ENCODE results near the gene FOXA2.
"Not testable (repeated sequence)": the region's sequence is repeated elsewhere in the genome, so short reads cannot be mapped to it uniquely, and the experiment has no call there.

Gene FOXA2

DNA sequence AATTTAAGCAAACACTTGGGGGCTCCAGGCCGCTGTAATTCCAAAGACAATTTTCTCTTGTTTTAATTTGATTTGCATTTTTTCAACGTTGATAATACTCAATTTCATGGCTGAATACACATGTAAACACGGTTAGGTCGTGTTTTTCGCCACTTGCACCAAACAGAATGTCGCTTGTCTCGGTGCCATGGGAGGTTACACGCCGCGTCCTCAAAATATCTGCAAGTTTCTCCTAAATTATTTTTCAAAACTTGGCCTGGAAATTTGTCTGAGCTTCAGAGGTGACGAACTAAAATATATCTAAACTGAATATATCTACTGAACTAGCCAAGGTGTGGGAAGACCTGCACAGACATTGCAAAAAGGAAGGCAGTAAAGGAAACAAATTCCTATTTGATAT lies 15.0 kb downstream of the FOXA2 start:
- in situ Hi-C loops (cut with MboI; ENCODE audit: low sequenced_read_pairs): no loop called here

DNA sequence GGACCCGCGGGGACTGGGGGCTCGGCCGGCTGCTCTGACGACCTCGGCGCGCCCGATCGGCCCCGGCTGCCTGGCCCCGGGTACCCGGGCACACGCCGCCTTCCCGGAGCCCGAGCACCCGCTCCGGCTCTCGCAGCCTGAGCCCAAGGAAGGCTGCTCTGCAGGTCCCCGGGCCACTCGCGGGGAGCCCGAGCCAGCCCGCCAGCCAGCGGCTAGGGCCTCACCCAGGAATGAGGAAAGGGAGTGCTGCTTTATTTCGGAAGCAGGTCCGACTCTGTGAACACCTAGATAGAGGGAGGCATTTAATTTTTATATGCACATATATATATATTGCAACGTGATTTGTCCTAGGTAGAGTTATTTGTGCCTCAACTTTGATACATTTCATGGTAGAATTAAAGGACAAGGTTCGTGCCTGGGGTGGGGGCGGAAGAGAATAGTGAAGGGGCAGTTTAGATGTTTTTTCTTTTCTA lies 15.5 kb downstream of the FOXA2 start:
- in situ Hi-C loops (cut with MboI; ENCODE audit: low sequenced_read_pairs): no loop called here

DNA sequence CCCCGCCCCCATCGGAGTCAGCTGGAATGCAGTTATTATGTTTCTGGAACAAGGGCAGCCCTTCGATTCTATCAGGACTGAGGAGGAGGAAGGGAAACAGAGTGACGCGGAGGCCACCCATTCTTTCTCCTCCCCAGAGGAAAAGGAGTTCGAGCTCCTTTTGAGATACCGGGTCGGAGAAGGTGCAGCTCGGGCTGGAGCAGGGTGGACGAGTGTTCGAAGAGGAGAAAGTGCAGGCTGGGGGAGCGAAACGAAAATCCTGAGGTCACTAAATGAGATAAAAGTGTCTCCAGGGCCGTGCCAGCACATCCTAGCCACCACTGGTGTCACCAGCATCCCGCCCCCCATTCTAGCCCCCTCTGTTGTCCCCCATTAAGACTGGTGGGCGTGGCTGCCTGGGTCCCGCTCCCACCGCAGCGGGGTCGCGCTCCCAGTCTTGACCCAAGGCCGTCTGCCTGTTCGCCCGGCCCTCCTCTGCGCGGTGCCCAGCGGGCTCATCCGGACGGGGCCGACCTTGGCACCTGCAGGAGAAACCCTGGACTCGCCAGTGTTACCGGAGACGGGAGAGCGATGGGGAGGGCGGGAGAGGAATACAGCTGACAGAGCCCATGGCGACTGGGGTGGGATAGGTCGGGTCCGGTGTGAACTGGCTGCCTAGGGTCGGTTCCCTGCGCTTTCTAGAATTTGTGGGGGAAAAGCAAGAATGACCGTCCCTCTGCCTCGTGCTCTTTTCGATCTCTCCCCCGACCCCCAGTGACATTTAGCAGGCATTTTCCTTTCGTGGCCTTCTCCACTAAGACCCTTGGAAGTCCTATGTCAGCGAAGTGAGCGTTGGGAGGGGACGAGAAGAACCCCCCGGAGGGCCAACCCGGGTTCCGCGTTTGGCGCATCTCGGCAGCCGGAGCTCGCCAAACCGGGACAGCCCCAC lies 16.2 kb downstream of the FOXA2 start:
- in situ Hi-C loops (cut with MboI; ENCODE audit: low sequenced_read_pairs): no loop called here

DNA sequence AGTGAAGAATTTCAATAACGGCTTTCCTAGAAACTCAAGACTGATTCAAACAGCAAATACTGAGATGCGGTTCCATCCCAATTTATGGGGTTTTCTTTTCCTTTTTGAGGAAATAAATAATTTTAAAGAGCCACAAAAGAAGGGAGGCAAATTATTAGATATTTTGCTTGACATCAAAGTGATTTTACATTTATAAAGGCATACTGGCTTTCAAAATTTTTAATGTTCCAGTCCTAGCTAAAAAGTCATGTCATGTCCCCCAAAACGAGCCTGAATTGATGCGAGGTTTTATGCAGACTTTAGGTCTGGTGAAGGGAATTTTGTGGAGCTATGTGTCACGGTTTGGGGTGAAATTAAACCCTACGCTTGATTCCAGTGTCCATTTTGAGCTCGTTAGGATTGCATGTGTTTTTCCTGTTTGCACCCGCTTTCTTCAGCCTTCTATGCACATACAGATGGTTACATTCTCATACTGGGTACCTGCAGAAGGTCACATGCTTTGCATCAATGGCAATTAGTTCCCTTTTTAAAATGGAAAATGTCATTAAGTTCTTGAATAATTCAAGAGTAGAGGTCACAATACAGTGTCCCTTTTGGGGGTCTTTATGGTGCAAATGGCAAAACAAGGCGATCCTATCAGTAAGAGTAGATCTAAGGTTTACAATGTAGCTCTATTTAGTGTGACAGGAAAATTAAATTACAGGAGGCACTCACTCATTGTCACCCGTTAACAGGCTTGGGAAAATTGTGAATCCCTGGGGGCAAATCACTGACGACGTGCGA lies 17.3 kb downstream of the FOXA2 start:
- in situ Hi-C loops (cut with MboI; ENCODE audit: low sequenced_read_pairs): no loop called here

DNA sequence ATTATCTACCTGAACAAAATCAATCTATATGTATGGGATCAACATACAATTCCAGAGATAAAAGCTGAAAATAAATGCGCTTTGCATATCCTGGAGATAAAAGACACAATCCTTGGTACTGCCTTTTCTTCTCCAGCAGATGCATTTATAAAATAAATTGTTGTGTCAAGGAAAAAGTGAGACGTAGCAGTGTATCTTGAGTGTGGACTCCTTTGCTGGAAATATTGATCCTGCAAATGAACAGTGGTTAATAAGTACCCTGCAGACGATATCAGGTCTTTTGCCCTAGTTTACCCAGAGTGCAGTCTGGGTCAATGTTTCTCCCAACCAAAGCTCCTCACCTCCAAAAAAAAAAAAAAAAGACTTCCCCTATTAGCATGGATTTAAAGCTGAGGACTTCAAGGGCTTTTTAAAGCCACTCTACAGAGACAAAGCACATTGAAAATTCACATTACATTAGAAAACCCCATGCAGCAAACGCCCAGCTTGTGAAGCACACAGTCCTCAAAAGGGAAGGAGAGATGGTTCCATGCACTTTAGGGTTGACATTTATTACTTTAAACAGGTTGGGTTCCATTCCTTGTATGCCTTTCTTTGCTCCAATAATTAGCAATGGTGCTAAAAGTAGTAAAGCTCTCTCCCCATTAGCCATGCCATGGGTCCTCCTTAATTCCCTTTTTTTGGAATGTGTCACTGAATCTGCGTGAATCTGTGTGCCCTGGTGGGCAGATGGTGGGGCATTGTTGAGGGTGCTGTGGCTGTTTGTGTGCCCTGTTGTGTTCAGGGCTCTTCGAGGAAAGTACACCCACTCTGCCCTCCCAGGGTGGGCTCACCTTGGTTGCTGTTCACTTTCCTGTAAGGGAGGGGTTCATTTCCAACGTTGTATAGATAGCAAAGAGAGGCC lies 21.1 kb downstream of the FOXA2 start:
- in situ Hi-C loops (cut with MboI; ENCODE audit: low sequenced_read_pairs): no loop called here

DNA sequence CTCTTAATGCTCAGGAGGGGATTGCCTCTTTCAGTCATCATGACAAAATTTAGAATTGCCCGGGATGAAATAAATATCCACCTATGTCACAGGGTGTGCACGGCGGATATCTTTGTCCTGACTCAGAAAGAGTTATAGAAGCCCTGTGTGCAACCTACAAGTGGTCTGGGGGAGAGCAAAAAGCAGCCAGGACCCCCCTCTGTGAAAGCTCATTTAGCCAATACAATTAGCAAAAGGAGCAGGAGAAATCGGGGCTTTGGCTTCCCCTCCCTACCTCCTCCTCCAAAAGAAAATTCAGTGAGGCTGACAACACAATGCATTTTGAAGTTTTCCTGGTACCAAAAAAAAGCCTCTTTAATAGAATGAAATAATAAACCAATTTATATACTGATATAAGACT lies 21.8 kb downstream of the FOXA2 start:
- in situ Hi-C loops (cut with MboI; ENCODE audit: low sequenced_read_pairs): no loop called here

DNA sequence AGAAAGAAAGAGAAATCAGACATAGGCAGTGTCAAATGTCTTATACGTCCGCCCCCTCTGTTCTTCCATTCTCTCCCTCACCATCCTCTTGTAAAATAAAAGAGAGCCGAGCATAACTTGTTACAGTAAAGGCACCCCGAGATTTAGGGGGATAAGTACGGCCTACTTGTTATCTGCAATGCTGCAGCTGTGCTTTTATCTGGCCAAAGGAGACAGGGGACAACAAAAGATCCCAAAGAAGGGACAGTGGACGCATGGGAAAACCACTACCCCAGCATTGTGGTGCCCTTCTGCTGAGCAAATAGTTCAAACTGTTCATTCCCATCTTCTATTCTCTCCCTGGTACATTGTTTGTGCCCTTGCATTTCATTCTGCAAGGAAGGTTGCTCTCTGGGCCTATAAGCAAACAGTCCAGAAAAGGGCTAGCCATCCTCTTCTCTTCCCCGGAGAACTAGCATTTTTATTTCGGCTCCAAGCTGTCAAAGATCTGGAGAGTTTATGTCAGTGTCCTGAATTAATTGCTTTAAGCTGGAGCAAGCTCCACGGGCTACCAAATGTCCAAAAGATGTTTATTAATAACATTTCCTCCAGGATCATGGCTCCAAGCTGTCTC lies 22.3 kb downstream of the FOXA2 start:
- in situ Hi-C loops (cut with MboI; ENCODE audit: low sequenced_read_pairs): no loop called here

DNA sequence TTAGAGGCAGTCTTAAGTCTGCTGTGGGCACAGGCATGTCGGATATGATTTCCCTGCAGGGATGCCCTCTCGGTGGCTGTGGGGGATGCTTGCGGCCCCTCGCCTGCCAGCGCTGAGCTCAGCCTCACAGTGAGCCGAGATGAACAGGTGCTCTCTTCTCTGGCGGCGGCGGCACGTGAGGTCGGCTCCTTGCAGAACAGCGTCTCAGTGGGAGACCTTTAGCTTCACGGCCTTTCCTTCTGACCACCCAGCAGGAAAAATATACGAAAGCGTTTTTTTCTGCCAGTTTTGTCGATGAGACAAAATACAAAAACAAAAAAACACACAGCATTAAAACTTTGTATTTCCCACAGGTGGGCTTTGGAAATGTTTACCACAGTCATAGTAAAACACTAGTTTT lies 23.6 kb downstream of the FOXA2 start:
- in situ Hi-C loops (cut with MboI; ENCODE audit: low sequenced_read_pairs): no loop called here

DNA sequence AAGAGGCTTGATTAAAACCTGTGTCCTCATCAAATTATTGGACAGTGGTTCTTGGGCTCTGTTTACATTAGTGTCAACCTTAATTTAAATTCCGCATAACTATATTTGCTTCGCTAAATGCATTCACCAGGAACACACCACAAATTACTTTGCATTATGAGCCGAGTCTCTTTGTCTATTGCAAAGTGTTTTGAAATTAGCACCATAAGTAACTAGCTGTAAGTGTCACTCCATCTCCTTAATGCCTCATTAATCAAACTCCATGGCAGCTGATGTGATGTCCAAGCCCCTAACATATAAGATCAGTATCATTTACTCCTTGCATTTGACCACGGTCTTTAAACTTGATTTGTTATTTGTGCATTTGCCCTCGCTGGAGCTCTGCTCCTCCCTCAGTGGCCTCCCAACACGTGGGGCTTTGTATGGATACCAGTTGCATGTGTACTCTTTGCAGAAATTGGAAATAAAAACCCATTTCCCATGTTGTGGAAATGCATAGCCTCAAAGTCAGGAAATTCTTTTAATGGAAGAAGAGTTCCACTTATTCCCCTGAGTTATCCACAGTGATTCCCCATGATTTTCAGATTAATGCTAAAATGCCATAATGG lies 24.6 kb downstream of the FOXA2 start:
- in situ Hi-C loops (cut with MboI; ENCODE audit: low sequenced_read_pairs): no loop called here

DNA sequence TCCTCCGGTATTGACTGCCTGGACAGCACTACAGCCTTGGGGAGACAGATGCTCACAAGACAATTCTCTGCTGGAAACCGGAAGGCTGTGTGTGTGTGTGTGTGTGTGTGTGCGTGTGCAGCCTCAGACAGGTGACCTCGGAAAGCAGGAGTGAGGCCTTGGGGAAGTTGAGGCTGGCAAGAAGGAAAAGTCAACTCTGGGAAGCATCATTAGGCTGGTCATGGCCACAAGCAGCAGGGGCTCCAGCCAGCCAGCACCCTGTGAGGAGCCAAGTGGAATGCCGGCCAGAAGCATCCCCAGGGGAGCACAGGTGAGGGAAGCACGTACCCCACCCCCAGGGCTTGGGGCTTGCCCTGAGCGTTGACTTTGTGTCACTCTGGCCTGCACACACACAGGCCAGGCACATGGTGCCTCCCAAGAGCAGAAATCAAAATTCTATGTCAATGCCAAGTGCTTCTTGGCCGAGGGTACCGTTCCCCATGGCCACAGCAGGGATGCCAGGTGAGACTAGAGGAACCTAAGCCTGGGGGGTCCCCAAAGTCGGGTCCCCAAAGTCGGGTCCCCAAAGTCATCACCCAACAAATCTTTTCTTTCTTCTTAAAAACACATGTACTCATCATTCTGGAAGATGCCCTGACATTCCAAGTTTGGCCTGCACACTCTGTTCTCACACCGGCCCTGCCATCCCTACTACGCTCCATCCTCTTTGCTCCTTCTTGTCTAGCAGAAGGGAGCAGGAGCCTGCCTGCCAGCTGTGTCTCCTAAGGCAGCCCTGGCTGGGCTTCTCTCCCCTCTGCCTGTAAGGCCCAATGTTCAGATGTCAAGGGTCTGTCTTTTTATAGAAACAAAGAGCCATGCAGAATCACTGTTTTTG lies 26.7 kb downstream of the FOXA2 start:
- in situ Hi-C loops (cut with MboI; ENCODE audit: low sequenced_read_pairs): no loop called here

DNA sequence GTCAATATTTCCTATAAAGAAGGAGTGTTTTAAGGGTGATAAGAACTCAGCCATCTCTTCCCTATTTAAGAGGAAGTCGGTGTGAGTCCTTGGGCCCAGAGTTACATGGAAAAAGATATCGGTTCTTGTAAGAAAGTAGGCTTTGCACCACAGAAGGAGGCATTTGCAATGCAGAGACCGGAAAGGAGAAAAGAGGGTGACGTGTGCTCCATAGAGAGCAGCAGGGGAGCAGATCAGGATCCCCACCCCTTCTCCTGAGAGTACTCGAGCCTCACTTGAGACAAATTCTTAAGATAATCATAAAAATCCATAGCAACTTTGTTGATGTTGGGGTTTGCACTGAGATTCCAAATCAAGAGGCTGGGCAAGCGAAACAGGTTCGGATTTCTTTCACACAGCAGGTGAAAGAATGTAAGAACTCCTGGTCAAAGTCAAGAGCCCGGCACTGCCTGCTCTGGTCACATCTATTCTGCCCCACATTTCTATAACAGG lies 27.8 kb downstream of the FOXA2 start:
- in situ Hi-C loops (cut with MboI; ENCODE audit: low sequenced_read_pairs): no loop called here

DNA sequence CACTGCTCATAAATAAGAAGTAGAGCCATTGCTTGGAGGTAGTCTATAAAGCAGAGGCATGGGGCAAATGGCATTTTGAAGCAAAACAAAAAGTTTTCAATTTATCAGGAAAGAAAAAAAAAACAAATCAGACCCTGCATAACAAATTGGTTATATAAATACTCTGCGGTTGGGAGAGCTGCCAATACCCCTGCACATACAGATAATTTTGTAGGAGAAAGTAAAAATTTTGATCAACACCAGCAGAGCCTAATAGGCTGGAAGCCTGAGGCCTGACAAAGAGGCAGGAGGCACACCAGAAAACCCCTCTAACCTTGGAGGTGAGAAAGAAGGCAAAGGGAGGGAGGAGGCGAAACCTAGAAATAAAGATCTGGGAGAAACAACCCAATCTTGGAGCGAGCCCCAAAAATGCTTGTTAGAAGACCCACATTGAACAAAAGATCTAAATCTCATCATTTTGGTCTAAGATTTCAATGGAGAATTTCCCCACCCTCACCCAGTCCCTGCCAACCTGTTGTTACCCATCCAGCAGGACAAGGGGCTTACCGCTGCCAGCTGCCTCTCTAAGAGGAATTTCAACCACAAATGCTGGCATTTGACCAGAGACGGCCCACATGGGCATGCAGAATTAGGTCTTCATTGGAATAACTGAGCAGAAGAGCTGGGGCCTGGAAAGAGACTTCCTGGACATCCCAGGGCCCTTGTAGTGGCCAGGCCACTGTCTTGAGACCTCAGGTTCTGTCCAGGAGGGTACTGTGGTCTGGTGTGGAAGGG lies 28.4 kb downstream of the FOXA2 start:
- in situ Hi-C loops (cut with MboI; ENCODE audit: low sequenced_read_pairs): no loop called here

DNA sequence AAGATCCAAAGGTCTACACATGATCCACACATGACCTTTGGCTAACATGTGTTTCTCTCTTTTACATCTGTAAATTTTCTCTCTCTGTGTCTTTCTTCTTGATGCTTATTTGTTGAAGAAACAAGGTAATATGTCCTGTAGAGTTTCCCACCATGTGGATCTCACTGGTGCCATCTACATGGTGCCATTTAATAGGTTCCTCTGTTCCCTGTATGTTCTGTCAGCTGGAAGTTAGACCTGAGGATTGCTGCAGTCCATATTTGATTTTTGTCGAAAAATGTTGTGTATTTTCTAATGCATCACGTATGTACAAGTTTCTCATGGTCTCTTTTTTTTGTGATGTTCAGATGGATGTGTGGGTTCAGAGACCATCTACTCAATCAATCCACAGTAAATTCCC lies 30.0 kb downstream of the FOXA2 start:
- in situ Hi-C loops (cut with MboI; ENCODE audit: low sequenced_read_pairs): no loop called here

DNA sequence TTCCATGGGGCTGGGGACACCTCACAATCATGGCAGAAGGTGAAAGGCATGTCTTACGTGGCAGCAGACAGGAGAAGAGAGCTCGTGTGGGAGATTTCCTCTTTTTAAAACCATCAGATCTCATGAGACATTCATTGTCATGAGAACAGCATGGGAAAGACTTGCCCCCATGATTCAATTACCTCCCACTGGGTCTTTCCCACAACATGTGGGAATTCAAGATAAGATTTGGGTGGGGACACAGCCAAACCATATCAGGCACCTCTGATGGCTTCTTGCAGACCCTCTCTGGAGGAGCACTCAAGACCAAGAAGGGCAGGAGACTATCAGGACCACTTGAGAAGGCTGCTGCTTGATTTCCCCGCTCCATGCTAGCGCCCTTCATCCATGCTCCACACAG lies 33.9 kb downstream of the FOXA2 start:
- in situ Hi-C loops (cut with MboI; ENCODE audit: low sequenced_read_pairs): not testable (repeated sequence)

DNA sequence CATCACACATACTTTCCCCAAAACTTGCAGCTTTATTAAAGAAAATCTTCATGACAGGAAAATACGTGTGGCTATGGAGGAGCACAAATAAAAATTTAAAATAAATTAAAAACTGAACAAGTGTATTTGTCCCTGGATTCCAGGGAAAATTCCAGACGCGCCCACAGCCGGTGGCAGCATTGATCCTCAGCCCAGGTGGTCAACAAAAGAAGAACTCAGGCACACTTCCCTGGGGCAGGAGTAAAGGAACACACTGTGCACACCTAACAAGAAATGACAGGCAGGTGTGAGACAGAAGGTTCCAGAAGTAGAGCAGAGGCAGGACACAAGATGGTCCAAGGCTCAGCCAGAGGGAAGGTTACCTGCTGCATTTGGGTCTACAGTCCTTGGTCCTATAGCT lies 36.3 kb downstream of the FOXA2 start:
- in situ Hi-C loops (cut with MboI; ENCODE audit: low sequenced_read_pairs): no loop called here

DNA sequence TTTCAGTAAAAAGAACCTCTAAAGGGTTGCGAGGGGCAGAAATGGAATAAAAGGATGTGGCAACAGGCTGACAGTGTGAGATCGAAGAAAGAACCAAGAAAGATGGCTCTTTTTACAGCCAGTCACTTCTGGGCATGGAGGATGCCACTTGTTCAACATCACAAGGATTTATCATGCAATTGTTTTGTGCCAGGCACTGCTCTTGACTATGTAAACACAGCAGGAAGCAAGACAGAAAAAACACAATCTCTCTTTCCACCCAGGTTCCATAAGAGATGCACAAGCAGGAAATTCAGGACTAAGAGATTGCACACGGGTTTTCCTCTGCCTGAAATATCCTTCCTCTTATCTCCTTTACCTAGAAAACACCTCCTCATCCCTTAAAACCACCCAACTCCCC lies 38.0 kb downstream of the FOXA2 start:
- in situ Hi-C loops (cut with MboI; ENCODE audit: low sequenced_read_pairs): no loop called here

DNA sequence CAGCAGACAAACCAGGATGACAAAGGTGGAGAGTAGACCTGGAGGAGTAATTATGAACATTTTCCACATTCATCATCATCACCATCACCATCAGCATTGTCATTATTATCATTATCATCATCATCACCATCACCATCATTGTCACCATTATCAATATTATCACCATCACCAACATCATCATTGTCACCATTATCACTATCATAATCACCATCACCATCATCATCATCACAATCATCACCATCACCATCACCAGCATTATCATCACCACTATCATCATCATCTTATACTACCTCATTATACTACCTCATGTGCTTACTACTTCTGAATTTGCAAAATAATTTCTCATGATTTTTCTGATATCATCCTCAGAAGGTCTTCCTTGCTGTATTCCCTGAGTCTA lies 39.3 kb downstream of the FOXA2 start:
- in situ Hi-C loops (cut with MboI; ENCODE audit: low sequenced_read_pairs): no loop called here

DNA sequence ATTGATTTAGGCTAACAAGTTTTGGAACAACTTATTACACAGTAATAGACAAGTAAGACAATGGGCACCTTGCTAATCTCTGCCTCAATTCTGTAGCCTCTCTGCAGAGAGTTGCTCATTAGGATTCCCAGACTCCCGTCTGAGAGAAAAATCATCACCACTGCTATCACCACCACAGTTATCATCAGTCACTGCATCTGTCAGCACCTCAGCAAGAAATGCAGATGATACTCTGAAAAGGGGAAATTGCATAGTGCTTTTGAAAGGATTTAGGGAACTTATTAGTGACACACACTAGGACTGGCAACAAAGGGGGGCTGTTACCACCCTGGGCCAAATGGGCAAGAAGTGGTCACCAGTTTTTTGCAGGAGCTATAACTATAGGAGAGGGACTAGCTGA lies 39.9 kb downstream of the FOXA2 start:
- in situ Hi-C loops (cut with MboI; ENCODE audit: low sequenced_read_pairs): no loop called here

All from HL-60/S4 treated with phorbol 12-myristate 13-acetate at 8.2 ng/mL for 4 days and 3 days (cell line).